ENCODE measurements around the gene CFAP100. TPM values are rescaled to one million over a fixed set of nuclear protein-coding genes. Genes with fewer than 3 reads are reported as not detected.

CFAP100 gene
- total RNA-seq, 1 donor from 2014 or later = 3.7 TPM

- FAIRE-seq = no peak
- no peak for DNase-seq (ENCODE audit: low spot score in 2 of 2)
These were observed 57.5 kb downstream of the CFAP100 start for GRCh38 chr3:126452213-126452612.

DNA sequence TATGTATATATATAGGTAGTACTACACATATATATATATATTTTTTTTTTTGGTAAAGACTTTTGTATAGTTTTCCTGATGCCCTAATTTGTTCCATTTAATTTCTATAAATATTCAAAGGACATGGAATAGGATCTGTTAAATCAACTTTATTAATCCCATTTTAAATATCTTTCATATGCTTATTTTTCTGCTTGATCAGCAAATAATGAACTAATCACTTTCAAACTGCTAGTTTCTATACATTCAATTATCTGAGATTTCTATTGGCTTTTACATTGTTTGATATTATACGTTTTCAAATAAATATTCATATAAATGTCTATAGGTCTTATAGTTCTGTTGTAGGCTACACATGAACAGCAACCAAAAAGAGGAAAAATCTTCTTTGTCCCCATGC lies 59.3 kb downstream of the CFAP100 start:
- DNase-seq (ENCODE audit: low spot score in 2 of 2) = no peak

DNA sequence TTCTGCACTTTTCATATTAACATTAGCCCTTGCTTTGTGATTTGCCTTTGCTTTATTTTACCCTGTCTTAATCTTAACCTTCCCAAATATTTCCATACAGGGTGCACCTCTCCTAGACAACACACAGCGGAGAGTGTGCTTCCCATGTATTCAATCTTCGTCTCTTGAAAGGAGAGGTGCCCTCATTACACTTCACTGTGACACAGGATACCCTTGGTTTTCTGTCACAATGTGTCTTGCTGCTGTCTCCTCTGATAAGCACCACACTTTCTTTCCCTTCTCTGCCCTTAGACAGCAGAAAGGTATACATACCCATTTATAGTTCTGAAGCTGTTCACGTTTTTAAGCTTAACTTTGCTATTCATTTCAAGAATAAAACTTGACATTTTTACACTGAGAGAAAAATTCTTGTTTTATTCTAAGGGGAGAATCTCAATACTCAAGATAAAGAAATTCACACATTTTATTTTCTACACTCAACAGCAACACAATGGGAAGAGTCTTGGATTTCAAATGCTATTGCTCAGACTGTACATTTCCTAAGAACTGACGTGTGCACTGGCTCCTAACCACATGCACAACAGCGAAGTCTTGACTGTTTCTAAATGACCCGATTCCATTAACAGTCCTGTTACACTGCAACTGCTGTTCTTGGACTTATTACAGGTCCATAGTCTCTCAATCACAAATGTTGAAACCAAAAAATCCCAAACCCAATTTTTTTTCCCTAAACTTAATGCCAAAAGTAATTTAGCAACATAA lies 59.9 kb downstream of the CFAP100 start:
- FAIRE-seq = no peak
- DNase-seq (ENCODE audit: low spot score in 2 of 2) = no peak

More for the DNA sequence above, 59.3 kb downstream of the CFAP100 start:
- FAIRE-seq = peak; percentile 21

DNA sequence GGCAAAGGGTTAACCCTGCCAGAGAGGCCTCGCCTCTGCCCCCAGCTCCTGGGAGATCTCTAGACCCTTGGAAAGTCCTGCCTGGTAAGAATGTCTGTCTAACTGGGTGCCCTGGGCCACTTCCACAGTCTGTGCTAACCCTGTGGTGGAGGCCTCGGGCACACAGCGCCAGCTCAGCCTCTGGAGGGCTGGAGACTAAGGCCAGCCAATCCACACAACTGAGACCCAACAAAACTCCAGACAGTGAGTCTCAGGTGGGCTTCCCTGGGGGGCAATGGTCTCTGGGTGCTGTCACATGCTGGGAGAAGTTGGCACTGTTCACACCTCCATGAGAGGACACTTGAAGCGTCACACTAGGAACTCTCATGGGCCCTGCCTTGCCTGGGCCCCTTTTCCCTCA lies 61.5 kb downstream of the CFAP100 start:
- FAIRE-seq (no peak), DNase-seq (ENCODE audit: low spot score in 2 of 2) (no peak)

GRCh38 chr3:126456766-126457388 lies 62.2 kb downstream of the CFAP100 start:
- FAIRE-seq (no peak), DNase-seq (ENCODE audit: low spot score in 2 of 2) (no peak)

GRCh38 chr3:126459111-126459762 lies 64.5 kb downstream of the CFAP100 start:
- FAIRE-seq = no peak

GRCh38 chr3:126459763-126460127 lies 65.0 kb downstream of the CFAP100 start:
- no peak for FAIRE-seq
- no peak for DNase-seq (ENCODE audit: low spot score in 2 of 2)

More at GRCh38 chr3:126459111-126459762, 64.5 kb downstream of the CFAP100 start:
- no peak for DNase-seq (ENCODE audit: low spot score in 2 of 2)

GRCh38 chr3:126460381-126460780 lies 65.7 kb downstream of the CFAP100 start:
- FAIRE-seq (no peak), DNase-seq (ENCODE audit: low spot score in 2 of 2) (no peak)

GRCh38 chr3:126461450-126462070 lies 66.9 kb downstream of the CFAP100 start:
- FAIRE-seq (no peak), DNase-seq (ENCODE audit: low spot score in 2 of 2) (no peak)

GRCh38 chr3:126463521-126463920 lies 68.8 kb downstream of the CFAP100 start:
- DNase-seq (ENCODE audit: low spot score in 2 of 2) (no peak), FAIRE-seq (no peak)

DNA sequence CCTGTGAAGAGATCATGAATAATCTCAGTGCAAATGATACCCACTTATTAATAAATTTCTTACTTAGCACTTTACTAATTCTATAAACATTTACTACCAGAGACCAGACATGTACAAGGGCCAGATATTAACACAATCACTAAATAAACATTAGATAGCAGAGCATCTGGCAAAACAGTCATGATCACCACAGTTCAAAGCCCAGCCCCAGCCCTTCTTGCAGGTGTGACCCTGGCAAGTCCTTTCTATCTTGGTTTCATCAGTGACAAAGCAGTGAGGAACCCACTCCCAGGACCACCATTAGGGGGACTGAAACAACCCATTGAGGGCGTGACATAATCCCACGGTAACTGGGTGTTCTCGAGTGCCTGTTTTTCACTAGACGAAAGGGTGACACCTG lies 69.4 kb downstream of the CFAP100 start:
- FAIRE-seq = no peak
- DNase-seq (ENCODE audit: low spot score in 2 of 2) = no peak

- FAIRE-seq (no peak), DNase-seq (ENCODE audit: low spot score in 2 of 2) (no peak)
These were observed 69.8 kb downstream of the CFAP100 start for GRCh38 chr3:126464494-126464893.

- DNase-seq (ENCODE audit: low spot score in 2 of 2) (no peak), FAIRE-seq (no peak)
These were observed 70.3 kb downstream of the CFAP100 start for GRCh38 chr3:126464997-126465396.

GRCh38 chr3:126465928-126466544 lies 71.3 kb downstream of the CFAP100 start:
- no peak for DNase-seq (ENCODE audit: low spot score in 2 of 2)
- no peak for FAIRE-seq

- FAIRE-seq = no peak
- no peak for DNase-seq (ENCODE audit: low spot score in 2 of 2)
These were observed 72.3 kb downstream of the CFAP100 start for GRCh38 chr3:126466886-126467610.

- DNase-seq (ENCODE audit: low spot score in 2 of 2) = no peak
- no peak for FAIRE-seq
These were observed 72.9 kb downstream of the CFAP100 start for GRCh38 chr3:126467611-126467955.

DNA sequence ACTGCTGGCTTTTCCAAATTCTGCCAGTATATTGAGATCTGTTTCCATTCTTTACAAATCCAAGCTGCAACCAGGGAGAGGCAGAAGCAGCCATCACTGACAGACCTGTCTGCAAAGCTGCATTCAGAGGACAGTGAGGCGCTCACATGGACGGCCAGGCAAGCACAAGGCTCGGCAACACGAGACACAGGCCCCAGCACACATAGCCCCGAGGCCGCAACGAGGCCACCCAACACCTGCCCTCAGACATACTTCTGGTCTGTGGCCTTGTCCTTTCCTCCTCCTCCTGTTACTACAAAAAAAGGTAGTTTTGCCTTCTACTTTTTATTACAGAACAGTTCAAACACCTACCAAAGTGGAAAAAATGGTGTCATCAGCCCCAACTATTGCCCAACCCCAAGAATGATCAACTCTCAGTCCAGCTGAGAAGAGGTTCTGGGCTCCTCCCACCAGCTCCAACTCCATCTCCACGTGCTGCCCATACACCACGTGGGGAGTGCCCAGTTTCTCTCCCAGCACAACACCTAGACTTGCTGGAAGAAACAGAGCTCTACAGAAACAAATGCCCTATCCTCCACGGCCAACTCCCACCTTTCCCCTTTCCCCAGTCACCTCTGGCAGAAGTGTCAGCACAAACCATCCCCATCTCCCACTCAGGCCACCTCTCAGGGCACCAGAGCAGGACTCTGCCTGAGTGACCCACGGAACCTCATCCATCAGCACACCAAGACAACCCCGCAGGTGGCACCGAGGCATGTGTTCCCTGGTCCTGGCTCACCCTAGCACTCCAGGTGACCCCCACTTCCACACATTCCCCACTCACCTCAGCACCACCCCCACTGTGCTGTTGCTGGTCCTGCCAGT lies 73.6 kb downstream of the CFAP100 start:
- no peak for FAIRE-seq

GRCh38 chr3:126469479-126469878 lies 74.8 kb downstream of the CFAP100 start:
- DNase-seq (ENCODE audit: low spot score in 2 of 2) (no peak), FAIRE-seq (no peak)

More for the DNA sequence above, 73.6 kb downstream of the CFAP100 start:
- no peak for DNase-seq (ENCODE audit: low spot score in 2 of 2)
